Measurements from ENCODE around the gene MAG. TPM values are rescaled to one million over a fixed set of nuclear protein-coding genes. Genes with fewer than 3 reads are reported as not detected.

Gene MAG
- total RNA-seq, 1 experiment from 2014 or later, result not detected

DNA sequence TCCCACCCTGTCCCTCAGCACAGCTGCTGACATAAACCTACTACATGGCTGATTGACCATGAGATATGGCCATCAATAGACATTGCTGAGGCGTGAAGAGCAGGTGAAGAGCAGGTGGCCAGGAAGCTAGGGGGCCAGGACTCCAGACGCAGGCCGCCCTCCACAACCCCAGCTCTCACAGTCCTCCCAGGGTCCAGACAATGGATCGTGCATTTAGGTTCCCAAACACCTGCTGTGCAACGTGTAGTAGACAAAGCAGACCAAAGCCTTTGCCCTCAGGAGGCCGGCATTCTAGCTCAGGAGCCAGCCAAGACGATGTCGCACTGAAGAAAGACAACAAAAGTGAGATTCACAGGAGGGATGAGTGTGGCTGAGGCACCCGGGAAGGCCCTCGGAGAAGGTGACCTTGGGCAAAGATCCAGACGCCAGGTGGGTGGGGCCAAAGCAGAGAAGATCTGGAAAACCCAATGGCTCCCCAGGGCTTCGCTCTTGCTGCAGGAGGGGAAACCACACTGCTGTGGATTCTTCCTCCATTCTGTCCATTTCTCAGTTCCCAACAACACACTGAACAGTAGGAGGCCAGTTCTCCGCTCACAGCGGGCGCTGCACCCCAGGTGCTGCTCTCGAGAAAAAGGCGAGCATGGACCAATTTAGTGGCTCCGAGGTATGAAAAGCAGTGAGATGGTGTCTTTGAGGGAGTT is 57.1 kb downstream of the MAG start:
- Histone ChIP-seq H2BK12ac (ENCODE audit: insufficient read length, low read depth, low read length) (no peak overlapping the region), H4K8ac (replicated peaks; ENCODE audit: insufficient read length, low read depth, low read length) (no peak overlapping the region), H3K79me1 (ENCODE audit: insufficient read depth, low read depth, low read length, poor library complexity, severe bottlenecking) (no peaks in the 10 kb centered on the region), H3K79me2 (ENCODE audit: insufficient read depth, low read length) (no peaks in the 10 kb centered on the region), H4K5ac (ENCODE audit: insufficient read length, low read depth, low read length) (no peak overlapping the region), H3K4me2 (ENCODE audit: insufficient read depth, insufficient read length, low read length) (no peak overlapping the region), H2BK20ac (ENCODE audit: low read depth, low read length, poor library complexity, severe bottlenecking) (no peak overlapping the region), H2AFZ (ENCODE audit: low read length) (no peak overlapping the region), H3K4ac (ENCODE audit: low read depth, low read length) (no peak overlapping the region), H3K14ac (ENCODE audit: insufficient read depth, low read length) (no peak overlapping the region; the same call in 1 of the 2 replicates), H2BK15ac (ENCODE audit: low read depth, low read length) (no peak overlapping the region), H3K18ac (ENCODE audit: insufficient read length, low read depth, low read length) (no peak overlapping the region), H3K27me3 (ENCODE audit: insufficient read depth, low read length) (no peaks in the 10 kb centered on the region), H2BK5ac (ENCODE audit: insufficient read length, low read length) (no peak overlapping the region), H4K91ac (ENCODE audit: insufficient read length, low read depth, low read length) (no peak overlapping the region), H3K23ac (ENCODE audit: insufficient read length, low read depth, low read length) (no peak overlapping the region), H4K20me1 (ENCODE audit: control insufficient read depth, insufficient read depth, insufficient read length) (no peaks in the 10 kb centered on the region), H3T11ph (ENCODE audit: low read length) (no peak overlapping the region), H3K27ac (ENCODE audit: insufficient read length, low read depth, low read length) (no peak overlapping the region), H2BK120ac (ENCODE audit: low read depth, low read length, poor library complexity, severe bottlenecking) (no peak overlapping the region), H3K23me2 (ENCODE audit: insufficient read length, low read depth, low read length, poor library complexity, severe bottlenecking) (peaks cover 4% of the 10 kb centered on the region), H3K4me1 (ENCODE audit: insufficient read depth, low read length) (no peaks in the 10 kb centered on the region; the same call in 1 of the 2 replicates), H3K56ac (ENCODE audit: insufficient read length, low read depth, low read length) (no peak overlapping the region), H3K9ac (ENCODE audit: extremely low read depth, insufficient read length, low read length) (no peak overlapping the region), H2AK5ac (ENCODE audit: insufficient read length, low read length) (no peak overlapping the region), H3K9me3 (ENCODE audit: control insufficient read depth, low read depth, low read length) (no peaks in the 10 kb centered on the region)
- no CpG with 5 or more reads among the region's 18 CpGs for WGBS (ENCODE audit: extremely low coverage, insufficient read length, low lambda C conversion rate)
- H3K27ac Mint-ChIP-seq, result no peak overlapping the region
- H3K4me3 Mint-ChIP-seq, result no peak overlapping the region; a peak in 1 of 5 replicates
- H3K4me1 Mint-ChIP-seq, result peaks cover 9 to 19% of the 10 kb centered on the region in 2 experiments
- peak; percentile 37 for DNase-seq
- H3K9me3 Mint-ChIP-seq, result no peaks in the 10 kb centered on the region
- H3K27me3 Mint-ChIP-seq (ENCODE audit: low read depth), result peaks cover 47% of the 10 kb centered on the region
- H3K36me3 Mint-ChIP-seq (ENCODE audit: insufficient read depth in 1 of 3, low read depth in 3 of 3), result no peaks in the 10 kb centered on the region; a peak in 1 of 7 replicates
- no peak for TF ChIP-seq CTCF (conservative IDR thresholded peaks at IDR 0.05)

Measured in H9 (cell line).